BJ (cell line): ENCODE data around the gene RB1. TPM values are rescaled to one million over a fixed set of nuclear protein-coding genes. Genes with fewer than 3 reads are reported as not detected.

ENCODE experiments used
- CTCF ChIA-PET: fragments of 350-600 bp; formaldehyde crosslinking; extraction: SDS; loops from one replicate; lab custom pipeline; 2021; ENCODE audit warnings: antibody characterized with exemption, inconsistent platforms; lab: Yijun Ruan, JAX
- POLR2A ChIA-PET: fragments of 300-600 bp; sonication (Branson Sonifier 250); formaldehyde crosslinking; extraction: SDS; loops from one replicate; lab custom pipeline; 2021; ENCODE audit warnings: antibody characterized with exemption; lab: Charles Lee
- DNase-seq: peaks from one replicate; pipeline ENCODE4 v3.0.0-alpha.2; 2011; ENCODE audit warnings: low read depth
- H3K27me3 ChIP-seq: 2 replicates; pipeline ENCODE4 v1.6.0; 2011; ENCODE audit warnings: low read length; ENCODE audit not compliant: control insufficient read depth, insufficient read depth
- H3K36me3 ChIP-seq: 2 replicates; pipeline ENCODE4 v1.5.1; 2011; ENCODE audit warnings: low read length; ENCODE audit not compliant: control insufficient read depth, insufficient read depth
- H3K4me3 ChIP-seq: 2 replicates; pipeline ENCODE4 v1.5.1; 2011; ENCODE audit warnings: low read depth, mild to moderate bottlenecking, control low read depth, low read length
- CTCF ChIP-seq: IDR thresholded peaks from 2 replicates; pipeline ENCODE4 v1.5.1; 2011; ENCODE audit warnings: low read depth, mild to moderate bottlenecking, control low read depth, inconsistent platforms, low read length, moderate library complexity; ENCODE audit not compliant: insufficient read depth
- polyA plus RNA-seq: library from polyadenylated mRNA; depleted of rRNA; stranded (reverse); fragments of >200 nt; gene quantifications from 2 replicates; pipeline ENCODE4 v1.2.3, GENCODE V29; 2011

RB1 gene
- polyA plus RNA-seq, 1 experiment: 11.2 TPM

GRCh38 chr13:48486836-48487235, 183.3 kb downstream of the RB1 start:
- TF ChIP-seq CTCF: no peak
- ChIA-PET POLR2A (no interaction called here), CTCF (no interaction called here)
- Histone ChIP-seq H3K36me3 (no peaks in the 10 kb centered on the region; the same call in 1 of the 2 replicates), H3K27me3 (no peaks in the 10 kb centered on the region), H3K4me3 (no peak overlapping the region)
- no peak for DNase-seq

- DNase-seq: no peak
- TF ChIP-seq CTCF: no peak
- H3K27me3 ChIP-seq: no peaks in the 10 kb centered on the region
- POLR2A ChIA-PET: no interaction called here
- CTCF ChIA-PET: no interaction called here
- H3K4me3 ChIP-seq: no peak overlapping the region
- no peaks in the 10 kb centered on the region for H3K36me3 ChIP-seq
Measured at GRCh38 chr13:48487968-48488367, 184.4 kb downstream of the RB1 start.

GRCh38 chr13:48488995-48489394, 185.4 kb downstream of the RB1 start:
- ChIA-PET POLR2A (no interaction called here), CTCF (no interaction called here)
- no peak for TF ChIP-seq CTCF
- no peak for DNase-seq
- H3K27me3 ChIP-seq: no peaks in the 10 kb centered on the region
- no peak overlapping the region for H3K4me3 ChIP-seq
- H3K36me3 ChIP-seq: no peaks in the 10 kb centered on the region

- DNase-seq: no peak
- ChIA-PET POLR2A (interaction anchor here (1.0 kb wide), 1 partner anchor 43 kb away, joined by 3 read pairs; no protein-coding TSS in a partner anchor), CTCF (no interaction called here)
- Histone ChIP-seq H3K27me3 (no peaks in the 10 kb centered on the region), H3K4me3 (no peak overlapping the region), H3K36me3 (no peaks in the 10 kb centered on the region)
- no peak for TF ChIP-seq CTCF
Measured at GRCh38 chr13:48489666-48490065, 186.1 kb downstream of the RB1 start.

- Histone ChIP-seq H3K36me3 (no peaks in the 10 kb centered on the region), H3K27me3 (no peaks in the 10 kb centered on the region), H3K4me3 (no peak overlapping the region)
- CTCF ChIA-PET: no interaction called here
- DNase-seq: no peak
- no peak for TF ChIP-seq CTCF
- POLR2A ChIA-PET: interaction anchor here (1.0 kb wide), 1 partner anchor 42 kb away, joined by 3 read pairs; no protein-coding TSS in a partner anchor
Measured at GRCh38 chr13:48490241-48490640, 186.7 kb downstream of the RB1 start.
